Measurements from ENCODE around the gene LYRM4.

LYRM4 gene

GRCh38 chr6:5215799-5216198 is 45.0 kb downstream of the LYRM4 start:
- in situ Hi-C loops (cut with HindIII; ENCODE audit: low sequenced_read_pairs) = no loop called here
- TF ChIP-seq, protein P1, sequence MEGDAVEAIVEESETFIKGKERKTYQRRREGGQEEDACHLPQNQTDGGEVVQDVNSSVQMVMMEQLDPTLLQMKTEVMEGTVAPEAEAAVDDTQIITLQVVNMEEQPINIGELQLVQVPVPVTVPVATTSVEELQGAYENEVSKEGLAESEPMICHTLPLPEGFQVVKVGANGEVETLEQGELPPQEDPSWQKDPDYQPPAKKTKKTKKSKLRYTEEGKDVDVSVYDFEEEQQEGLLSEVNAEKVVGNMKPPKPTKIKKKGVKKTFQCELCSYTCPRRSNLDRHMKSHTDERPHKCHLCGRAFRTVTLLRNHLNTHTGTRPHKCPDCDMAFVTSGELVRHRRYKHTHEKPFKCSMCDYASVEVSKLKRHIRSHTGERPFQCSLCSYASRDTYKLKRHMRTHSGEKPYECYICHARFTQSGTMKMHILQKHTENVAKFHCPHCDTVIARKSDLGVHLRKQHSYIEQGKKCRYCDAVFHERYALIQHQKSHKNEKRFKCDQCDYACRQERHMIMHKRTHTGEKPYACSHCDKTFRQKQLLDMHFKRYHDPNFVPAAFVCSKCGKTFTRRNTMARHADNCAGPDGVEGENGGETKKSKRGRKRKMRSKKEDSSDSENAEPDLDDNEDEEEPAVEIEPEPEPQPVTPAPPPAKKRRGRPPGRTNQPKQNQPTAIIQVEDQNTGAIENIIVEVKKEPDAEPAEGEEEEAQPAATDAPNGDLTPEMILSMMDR (IDR thresholded peaks at IDR 0.05; ENCODE audit: low read depth, low read length, missing control alignments) = no peak
- H3K4me3 ChIP-seq (ENCODE audit: low read depth, low read length) = no peak overlapping the region

GRCh38 chr6:5215159-5215558 is 45.6 kb downstream of the LYRM4 start:
- DNase-seq (ENCODE audit: low read depth) = no peak
- H3K4me3 ChIP-seq (ENCODE audit: low read depth, low read length) = no peak overlapping the region
- TF ChIP-seq, protein P1 (IDR thresholded peaks at IDR 0.05; ENCODE audit: low read depth, low read length, missing control alignments) = no peak
- in situ Hi-C loops (cut with HindIII; ENCODE audit: low sequenced_read_pairs) = no loop called here

More at GRCh38 chr6:5215799-5216198, 45.0 kb downstream of the LYRM4 start:
- DNase-seq (ENCODE audit: low read depth) = no peak

DNA sequence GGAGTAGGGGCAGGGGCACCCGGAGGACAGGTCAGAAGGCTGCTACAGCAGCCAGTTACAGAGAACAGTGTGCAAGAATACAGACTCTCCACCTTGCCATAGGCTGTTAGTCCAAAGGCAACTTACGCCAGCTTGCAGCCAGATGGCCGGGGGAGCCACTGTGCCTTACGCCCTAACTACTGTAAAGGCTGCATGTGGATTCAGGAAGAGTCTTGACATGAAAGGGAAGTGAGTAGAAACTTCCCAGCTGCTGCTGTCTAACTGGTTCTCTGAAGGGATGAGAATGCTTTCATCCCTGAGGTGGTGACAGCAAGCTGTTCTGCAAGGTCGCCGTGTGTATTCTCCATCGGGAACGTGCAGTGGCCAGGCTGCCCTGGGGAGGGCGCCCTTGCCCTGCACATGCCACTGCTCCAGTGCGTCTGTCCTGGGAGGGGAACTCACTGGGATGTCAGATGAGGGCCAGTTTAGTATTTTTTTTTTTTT is 46.1 kb downstream of the LYRM4 start:
- TF ChIP-seq, protein P1 (IDR thresholded peaks at IDR 0.05; ENCODE audit: low read depth, low read length, missing control alignments) = peak; percentile 59
- in situ Hi-C loops (cut with HindIII; ENCODE audit: low sequenced_read_pairs) = no loop called here
- no peak for DNase-seq (ENCODE audit: low read depth)
- no peak overlapping the region for H3K4me3 ChIP-seq (ENCODE audit: low read depth, low read length)

DNA sequence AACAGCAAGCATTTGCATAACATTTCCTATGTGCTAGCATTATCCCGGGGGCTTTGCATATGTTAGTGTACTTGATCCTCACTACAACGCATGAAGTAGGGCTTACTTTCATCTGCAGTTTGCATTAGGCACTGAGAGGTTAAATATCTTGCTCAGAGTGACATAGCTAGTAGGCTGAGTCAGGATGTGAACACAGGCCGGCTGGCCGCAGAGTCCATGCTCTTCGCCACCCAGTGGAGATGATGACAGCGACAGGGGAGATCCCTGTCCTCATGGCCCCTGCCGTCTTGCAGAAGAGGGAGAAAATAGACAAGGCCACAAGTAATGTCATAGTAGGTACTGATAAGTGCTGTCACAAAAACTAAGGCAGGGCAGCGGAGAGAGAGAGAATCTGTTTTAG is 46.9 kb downstream of the LYRM4 start:
- no peak overlapping the region for H3K4me3 ChIP-seq (ENCODE audit: low read depth, low read length)
- in situ Hi-C loops (cut with HindIII; ENCODE audit: low sequenced_read_pairs) = no loop called here
- no peak for DNase-seq (ENCODE audit: low read depth)
- TF ChIP-seq, protein P1 (IDR thresholded peaks at IDR 0.05; ENCODE audit: low read depth, low read length, missing control alignments) = no peak

- no peak overlapping the region for H3K4me3 ChIP-seq (ENCODE audit: low read depth, low read length)
- in situ Hi-C loops (cut with HindIII; ENCODE audit: low sequenced_read_pairs) = no loop called here
- TF ChIP-seq, protein P1 (IDR thresholded peaks at IDR 0.05; ENCODE audit: low read depth, low read length, missing control alignments) = no peak
- no peak for DNase-seq (ENCODE audit: low read depth)
Measured at GRCh38 chr6:5211492-5211891, 49.3 kb downstream of the LYRM4 start.

DNA sequence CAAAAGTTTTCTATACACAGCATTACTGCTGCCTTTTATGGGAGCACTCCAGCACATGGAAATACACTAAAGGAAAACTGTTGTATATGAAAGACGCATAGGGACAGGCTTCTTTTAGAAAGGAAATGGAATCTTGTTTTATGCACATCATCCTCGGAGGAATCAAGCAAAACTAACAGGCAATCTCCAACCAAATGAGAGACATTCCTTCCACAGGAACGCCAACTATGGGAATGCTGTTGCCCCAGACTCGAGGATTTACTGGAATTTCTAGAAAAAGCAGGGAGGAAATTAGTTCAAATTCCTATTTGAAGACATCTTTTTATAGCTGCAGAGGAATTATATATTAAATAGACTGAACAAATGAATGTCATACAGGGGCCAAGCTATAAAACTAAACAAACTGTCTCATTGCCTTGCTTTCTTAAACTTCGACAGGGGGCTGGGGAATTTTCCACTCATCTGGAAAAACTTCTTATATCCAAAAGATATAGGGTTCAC is 52.2 kb downstream of the LYRM4 start:
- in situ Hi-C loops (cut with HindIII; ENCODE audit: low sequenced_read_pairs) = no loop called here
- no peak overlapping the region for H3K4me3 ChIP-seq (ENCODE audit: low read depth, low read length)
- TF ChIP-seq, protein P1 (IDR thresholded peaks at IDR 0.05; ENCODE audit: low read depth, low read length, missing control alignments) = no peak
- no peak for DNase-seq (ENCODE audit: low read depth)
